Stimulated activated CD8-positive, alpha-beta memory T cell treated with anti-CD3 and anti-CD28 coated beads, Interleukin-2, amount 100 ng/mL, for 1 hour (primary cell): ENCODE measurements around the gene TMEM44.
"Not testable (repeated sequence)": the region's sequence is repeated elsewhere in the genome, so short reads cannot be mapped to it uniquely, and the experiment has no call there.

Source experiments
- DNase-seq, 2 donors: peaks; one replicate each; pipeline ENCODE4 v3.0.0-alpha.2; 2020; ENCODE audit warnings: low read depth in 2 of 2

Gene TMEM44

DNA sequence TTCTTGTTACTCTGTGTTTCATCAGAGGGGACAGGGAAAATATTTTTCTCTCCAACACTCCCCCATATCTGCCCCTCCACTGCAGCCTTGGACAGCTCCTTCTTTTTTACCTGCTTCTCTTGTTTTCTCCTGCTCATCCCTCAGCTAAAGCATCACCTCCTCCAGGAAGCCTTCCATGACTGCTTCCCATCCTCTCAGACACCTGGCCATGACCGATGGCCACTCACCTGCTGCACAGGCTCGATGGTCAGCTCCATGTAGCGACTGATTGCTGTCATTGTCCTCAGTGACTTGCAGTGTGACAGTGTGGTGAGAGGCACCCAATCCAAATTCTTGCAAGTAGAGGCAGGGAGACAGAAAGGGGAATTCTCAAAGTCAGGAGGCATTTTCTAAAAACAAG is 22.5 kb downstream of the TMEM44 start:
- no peak for DNase-seq

DNA sequence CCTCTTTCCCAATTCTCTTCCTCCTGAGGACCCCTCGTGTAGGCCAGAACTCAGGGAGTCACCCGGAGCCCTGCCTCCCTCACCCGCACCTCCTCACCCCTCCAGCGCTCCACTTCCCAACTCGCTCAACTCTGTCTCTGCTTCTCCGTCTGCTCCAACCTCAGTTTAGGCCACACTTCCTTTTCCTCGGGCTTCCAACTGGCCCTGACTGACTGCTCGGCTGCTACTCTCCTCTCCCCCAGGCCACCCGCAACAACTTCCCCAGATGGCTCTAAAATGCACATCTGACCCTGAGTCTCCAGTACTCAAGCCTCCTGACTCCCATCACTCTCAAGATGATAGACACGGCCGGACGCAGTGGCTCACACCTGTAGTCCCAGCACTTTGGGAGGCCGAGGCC is 23.6 kb downstream of the TMEM44 start:
- no peak for DNase-seq

DNA sequence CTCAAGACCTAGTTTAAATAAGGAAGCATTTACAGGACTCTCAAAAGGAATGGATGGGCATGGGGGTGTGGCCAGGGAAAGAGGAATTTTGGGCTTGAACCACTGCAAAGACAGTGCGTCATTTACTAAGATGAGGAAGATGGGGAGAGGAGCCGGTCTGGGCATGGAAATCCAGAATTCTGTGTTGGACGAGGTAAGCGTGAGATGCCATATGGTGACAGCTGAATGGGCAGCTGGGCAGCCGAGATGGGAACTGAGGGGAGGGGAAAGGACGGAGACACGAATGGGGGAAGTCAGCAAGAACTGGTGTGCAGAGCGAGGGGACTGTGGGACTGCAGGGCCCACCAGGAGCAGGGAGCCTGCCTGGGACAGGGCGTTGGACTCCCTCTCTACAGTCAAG is 24.2 kb downstream of the TMEM44 start:
- no peak for DNase-seq

DNA sequence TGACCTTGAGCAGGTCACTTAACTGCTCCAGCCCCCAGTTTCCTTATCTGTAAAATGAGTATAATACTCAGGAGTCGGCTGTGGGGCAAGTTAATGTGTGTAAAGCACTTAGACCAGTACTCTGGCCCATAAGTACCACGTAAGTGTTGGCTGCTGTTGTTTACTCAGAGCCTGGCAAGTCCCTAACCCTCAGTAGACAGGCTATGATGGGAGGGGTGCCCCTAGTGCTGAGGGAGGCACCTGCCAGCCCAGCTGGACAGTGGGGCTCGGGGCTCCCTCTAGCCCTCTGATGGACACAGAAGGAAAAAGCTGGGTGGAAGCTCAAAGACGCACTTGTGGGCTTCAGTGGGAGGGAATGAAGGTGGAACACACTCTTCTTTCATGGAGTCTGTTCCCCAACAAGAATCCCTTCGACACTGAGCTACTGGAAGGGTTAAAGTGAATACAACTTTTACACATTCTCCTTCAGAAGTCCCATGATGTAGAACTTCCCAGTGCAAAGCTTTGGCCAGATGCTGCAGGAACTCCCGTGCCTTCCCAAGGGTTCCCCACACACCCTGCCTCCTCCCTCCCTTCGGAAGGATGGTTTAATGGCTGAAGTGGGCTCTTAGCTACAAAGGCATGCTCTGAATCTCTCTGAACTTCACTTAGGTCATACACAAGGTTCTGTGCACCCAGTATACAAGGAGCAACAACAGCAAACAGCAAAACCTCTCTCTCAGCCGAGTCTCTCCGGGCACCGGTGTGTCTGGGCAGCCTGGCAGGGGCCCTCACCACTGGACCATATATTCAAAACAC is 25.4 kb downstream of the TMEM44 start:
- DNase-seq, result no peak

DNA sequence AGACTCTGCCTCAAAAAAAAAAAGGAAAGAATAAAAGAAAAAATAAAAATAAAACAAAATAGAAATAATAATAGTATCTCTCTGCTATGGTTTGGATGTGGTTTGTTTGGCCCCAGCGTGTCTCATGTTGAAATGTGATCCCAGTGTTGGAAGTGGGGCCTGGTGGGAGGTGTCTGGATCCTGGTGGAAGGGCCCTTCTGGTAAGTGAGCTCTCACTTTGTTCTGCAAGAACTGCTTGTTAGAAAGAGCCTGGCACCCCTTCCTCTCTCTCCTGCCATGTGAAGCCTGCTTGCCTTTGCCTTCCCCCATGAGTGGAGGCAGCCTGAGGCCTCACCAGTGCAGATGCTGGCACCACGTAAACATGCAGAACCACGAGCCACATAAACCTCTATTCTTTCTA is 26.3 kb downstream of the TMEM44 start:
- no peak for DNase-seq

DNA sequence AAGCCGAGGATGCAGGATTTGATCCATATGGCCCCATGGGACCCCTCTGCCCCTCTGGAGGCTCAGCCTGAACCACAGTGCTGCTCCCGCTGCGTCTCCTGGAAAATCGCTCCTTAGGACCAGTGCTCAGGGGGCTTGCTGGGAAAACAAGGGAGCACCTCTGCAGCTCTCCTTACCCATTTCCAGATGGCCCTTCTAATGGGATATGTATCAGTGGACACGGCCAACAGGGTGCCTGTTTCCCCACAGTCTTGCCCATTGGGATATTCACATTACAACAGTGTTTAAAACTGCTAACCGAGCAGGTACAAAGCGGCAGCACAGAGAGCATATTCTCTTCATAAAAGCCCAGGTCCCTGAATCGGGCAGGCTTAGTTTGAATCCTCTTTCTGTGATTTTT is 27.1 kb downstream of the TMEM44 start:
- DNase-seq, result no peak

DNA sequence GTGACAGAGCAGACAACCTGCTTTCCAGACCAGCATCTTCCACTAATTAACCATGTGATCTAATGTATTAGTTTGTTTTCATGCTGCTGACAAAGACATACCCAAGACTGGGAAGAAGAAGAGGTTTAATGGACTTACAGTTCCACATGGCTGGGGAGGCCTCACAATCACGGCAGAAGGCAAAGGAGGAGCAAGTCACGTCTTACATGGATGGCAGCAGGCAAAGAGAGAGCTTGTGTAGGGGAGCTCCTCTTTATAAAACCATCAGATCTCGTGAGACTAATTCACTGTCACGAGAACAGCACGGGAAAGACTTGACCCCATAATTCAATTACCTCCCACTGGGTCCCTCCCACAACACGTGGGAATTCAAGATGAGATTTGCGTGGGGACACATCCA is 27.9 kb downstream of the TMEM44 start:
- not testable (repeated sequence) for DNase-seq

DNA sequence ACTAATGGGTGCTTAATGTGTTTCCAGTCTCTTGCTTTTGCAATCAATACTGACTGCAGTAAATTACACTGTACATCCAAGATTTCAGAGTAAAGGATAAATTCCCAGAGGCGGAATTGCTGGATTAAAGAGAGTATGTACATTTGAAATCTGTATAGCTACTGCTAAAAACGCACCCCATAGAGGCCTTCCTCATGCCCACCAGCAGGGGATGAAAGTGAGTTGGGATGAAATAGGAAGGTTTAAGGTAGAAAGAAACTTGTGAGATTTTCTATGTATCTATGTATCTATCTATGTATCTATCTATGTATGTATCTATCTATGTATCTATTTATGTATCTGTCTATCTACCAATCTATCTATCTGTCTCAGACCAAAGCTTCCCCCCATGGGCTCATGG is 28.4 kb downstream of the TMEM44 start:
- DNase-seq, result no peak

DNA sequence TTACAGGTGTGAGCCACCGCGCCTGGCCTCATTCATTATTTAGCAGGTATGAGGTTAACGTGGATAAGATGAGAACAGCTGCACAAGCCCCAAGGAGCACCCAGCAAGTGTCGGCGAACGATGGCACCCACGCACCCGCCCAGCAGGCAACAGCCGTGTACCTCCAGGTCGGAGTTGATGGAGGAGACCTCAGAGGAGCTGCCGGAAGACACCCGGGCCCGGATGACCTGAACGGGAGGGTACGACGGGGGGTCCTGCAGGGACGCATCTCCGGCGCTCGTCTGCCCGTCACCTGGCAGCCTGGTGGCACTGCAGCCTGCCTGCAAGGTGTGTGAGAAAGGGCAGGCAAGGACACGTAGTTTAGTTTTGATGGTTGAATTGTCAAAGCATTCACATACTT is 29.1 kb downstream of the TMEM44 start:
- DNase-seq, result no peak

DNA sequence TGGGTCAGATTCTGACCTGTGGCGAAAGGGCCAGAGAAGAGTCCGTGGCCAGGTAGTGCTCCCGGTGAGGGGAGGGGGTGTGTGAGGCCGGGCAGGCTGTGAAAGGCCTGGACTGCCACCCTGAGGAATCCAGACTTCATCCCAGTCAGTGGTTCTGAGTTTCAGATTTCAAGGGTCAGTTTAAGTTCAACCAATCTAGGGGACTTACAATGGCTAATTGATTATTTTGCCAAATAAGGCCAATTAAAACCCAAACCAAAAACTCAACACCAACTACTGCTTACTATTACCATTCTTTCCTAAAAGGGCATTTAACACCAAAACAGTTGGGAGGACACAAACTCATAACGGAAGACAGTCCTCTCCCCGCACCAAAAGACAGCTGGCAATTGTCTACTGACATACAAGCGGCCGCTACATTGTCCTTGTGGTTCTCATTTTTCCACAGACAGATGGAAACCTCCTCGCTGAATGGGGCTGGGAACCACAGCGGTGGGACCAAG is 30.5 kb downstream of the TMEM44 start:
- DNase-seq, result no peak

DNA sequence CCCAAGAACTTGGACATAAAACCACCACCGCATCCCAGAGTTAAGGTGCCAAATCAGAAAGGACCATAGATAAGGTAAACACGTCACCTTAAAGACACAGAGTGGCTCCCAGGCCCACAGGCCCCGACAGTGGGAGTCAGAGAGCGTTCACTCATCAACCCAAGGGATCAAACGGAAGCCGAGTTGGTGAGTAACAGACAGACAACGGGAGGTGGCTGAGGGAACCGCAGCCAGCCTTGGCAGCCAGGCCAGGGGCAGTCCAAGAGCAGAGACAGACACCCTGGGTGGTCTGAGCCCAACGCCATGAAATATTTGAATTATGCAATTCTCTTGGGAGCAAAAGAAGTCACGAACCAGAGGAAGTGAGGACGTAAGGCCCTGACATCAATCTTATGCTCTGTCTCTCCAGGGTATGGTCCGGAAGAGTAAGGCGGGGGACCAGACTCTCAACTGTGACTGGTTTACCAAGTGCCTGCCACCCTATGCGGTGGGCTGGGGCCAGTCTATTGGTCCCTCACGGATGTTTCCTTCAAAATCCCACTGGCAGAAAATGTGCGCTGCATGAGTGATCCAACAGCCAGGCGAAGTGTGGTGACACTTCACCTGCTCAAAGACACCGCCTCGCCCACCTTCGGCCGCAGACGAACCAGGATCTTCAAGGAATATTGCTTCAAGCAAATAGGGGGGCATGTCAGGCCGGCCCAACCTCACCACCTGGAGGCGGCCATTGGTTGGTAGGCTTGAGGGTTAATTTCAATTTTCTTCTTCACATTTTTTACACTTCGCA is 34.3 kb downstream of the TMEM44 start:
- DNase-seq, result no peak

DNA sequence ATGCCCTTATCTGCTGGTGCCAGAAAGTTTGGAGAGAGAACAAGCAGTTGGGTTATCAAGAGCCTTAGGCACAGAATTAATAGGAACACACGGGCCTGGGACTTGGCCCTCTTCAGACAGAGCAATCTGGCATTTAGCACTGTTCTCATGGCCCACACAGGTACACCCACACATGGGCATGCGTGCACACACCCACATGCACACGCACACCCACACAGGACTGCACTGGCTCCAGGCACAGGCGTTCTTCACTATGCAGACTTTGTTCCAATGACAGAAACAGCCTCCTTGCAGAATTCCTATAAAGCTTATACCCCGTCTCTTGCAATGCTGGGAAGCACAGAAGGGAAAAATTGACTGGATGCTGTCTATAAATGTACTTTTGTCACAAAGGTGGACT is 36.3 kb downstream of the TMEM44 start:
- DNase-seq, result no peak

DNA sequence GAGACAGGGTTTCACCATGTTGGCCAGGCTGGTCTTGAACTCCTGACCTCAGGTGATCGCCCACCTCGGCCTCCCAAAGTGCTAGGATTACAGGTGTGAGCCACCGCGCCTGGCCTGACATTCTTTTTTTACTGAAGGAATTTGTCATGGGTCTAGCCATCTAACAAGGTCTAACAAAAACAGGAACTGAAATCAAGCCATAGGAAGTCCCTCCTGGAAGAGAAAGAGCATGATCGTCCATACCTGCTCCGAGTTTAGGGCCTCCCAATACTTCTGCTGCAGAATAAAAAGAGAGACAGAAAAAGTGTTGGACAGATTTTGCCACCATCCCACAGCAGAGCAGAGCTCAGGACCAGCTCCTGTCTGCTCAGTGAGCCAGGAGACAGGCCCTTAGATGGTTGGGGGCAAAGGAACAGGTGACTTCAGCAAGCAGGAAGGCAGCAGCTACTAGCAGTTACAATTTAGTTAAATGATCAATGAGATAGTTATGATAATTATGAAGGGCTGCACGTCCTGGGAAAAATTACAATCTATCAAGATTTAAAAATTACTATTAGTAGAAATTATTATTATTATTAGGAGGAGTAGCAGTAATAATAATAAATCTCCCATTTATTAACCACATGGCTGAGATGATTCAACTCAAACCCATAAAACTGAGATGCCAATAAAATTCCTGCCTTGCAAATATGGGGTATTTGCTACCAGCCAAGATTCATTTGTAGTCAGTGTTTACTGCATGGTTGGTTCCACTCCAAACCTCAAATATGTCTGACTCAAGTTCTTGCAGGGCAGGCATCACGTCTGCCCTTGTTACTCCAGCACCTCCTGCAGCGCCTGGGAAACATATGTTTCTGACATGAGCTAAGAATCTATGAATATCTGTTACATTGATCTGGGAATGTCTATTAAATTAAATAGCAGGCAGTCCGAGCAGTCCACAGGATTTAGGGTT is 40.1 kb downstream of the TMEM44 start:
- DNase-seq, result no peak

DNA sequence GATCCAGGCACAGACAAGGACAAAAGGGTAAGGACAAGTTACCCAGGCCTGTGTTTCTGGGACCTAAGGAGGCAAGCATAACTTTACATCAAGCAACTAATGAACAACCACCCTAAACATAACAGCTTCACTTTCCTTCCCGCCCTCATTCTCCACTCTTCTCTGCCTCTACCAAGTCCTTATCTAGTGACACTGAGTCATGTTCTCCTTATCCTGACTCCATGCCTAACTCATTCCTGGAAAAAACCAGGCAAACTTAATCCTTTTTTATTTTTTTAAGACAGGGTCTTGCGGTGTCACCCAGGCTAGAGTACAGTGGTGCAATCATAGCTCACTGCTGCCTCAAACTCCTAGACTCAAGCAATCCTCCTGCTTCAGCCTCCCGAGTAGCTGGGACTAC is 44.5 kb downstream of the TMEM44 start:
- DNase-seq, result no peak

DNA sequence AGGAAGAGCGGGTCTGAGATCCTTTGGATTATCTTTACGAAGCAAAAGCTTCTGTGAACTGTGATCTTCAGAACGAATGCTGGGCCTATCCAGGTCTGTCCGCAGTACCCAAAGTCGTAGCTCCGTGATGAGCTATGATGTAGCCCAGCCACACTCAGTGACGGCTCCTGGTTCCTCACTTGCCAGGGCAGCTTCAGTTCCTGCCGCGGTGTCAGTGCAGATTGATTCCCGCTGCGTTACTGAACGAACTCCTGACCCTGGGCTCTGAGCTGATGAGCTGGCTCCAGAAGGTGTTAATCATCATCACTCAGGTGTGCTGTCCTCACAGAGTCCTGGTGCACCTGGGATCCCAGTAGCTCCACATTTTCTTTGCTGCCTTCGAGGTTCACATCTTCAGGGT is 45.0 kb downstream of the TMEM44 start:
- DNase-seq, result no peak

DNA sequence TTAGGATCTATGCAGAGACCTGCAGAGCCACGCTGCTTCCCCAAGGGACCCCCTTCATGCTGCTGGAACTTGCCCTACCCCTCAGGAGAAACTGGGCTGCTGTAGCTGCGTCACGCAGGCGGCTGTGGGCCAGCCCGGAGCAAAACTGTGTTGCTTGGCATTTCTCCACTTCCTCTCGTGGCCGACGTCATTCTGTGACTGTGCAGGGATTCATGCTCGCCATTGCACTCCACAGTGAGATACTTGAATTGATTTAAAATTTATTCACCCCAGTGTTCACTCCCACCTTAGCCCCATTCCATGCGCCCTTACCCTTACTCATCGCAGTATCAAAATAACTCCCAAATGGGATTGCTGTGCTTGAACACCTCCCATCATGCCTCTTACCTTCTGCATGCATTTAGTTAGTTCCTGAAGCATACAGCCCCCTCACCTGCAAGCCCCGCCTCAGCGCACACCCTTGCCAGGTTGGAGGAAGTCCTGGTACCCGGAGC is 45.7 kb downstream of the TMEM44 start:
- no peak for DNase-seq

DNA sequence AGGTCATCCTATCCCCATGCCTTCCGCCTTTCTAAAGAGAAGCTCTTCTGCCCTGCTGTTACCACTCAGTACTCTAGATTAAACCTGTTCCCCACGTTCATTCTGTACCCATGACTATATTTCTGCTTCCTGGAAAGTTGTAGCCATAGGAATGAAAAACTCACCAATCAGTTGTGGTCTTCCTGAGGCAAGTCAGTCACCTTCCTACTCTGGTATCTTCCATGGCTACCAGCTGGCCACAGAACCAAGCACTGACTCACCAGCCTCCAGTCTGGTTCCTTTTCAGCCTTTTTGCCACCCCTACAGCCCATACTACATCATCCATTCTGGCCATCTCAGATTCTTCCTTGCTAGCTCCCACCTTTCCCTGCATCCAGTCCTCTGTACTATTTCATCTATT is 46.4 kb downstream of the TMEM44 start:
- DNase-seq, result no peak

DNA sequence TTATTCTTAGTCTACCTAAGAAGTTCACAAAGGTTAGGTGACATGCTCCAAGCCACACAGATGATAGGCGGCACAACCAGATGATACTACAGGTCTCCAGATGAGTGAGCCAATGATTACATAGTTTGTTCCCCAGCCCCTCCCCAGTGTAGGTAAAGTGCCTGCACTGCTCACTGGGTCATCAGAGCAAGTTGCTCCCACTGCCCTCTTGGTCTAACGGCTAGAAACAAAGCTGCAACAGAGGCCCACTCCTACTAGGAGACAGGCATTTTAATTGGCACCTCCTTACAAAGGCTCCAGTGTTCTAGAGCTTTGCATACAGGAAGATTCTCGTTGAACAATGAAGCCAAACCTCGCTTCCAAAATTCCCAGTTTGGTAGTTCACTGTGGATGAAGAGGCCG is 47.3 kb downstream of the TMEM44 start:
- DNase-seq, result no peak

DNA sequence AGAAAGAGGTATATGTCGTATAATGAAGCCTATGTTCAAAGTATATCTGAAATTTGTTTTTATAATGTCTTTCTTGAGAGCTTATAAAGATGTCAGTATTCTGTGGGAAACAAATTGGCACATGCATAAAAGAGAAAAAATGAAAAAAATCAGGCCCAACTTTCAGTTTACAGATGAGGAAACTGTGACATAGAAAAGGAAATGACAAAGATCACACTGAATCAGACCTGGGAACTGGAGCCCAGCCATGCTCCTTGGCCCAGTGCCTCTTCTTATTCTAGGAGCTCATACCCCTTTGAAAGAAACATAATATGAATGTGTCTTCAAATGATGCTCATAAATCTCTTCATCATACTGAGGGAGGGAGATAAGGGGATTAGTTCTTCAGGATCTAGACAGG is 48.4 kb downstream of the TMEM44 start:
- no peak for DNase-seq

DNA sequence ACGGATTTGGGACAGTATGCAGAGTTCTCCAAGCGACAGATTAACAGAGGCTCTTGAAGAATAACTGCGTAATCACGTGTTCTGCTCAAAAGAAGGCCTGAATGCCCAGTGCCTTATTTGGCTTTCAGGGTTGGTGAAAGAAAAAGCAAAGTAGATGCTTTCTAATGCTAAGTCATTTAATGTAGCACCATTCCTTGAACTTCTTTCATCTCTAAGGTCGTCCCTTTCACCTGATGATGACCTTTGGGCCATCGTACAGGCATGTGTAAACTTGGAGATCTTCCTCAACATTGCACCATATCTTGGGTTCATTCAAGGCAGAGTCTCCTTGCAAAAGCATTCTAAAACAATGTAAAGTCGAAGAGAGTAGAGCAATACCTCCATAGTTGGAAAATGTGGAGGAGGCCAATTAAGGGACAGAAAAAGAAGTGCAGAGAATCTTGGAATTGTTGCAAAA is 48.9 kb downstream of the TMEM44 start:
- no peak for DNase-seq

DNA sequence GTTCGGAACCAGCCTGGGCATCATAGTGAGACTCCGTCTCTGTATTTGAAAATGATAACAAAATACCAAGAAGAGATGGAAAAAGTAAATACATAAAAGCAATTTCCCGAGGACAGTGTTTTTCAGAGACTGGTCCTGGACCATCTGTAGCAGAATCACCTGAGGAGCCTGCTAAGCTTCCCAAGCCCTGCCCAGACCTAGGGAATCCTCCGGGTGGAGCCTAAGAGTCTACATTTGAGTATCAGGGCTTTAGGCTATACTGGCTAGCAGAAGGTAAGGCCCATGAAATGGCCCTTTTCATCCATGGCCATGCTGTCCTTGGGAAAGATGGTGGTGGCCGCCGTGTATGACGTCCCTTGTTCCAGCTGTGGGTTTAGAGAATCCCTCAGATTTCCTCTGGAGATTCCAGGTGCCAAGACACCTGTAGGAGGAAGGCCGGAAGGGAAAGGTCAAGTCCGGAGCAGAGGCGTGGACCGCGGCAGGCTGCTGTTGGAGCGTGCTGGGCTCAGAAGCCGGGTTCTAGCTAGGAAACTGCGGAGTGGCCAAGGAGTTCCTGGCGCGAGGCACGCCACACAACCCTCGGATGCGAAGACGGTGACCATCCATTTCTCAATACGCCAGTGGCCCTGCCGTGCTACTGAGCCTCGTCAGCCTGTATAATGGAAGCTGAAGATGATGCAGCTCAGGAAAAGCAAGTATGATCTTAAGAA is 50.9 kb downstream of the TMEM44 start:
- no peak for DNase-seq
